ENCODE results near the gene SCAMP2.

DNA sequence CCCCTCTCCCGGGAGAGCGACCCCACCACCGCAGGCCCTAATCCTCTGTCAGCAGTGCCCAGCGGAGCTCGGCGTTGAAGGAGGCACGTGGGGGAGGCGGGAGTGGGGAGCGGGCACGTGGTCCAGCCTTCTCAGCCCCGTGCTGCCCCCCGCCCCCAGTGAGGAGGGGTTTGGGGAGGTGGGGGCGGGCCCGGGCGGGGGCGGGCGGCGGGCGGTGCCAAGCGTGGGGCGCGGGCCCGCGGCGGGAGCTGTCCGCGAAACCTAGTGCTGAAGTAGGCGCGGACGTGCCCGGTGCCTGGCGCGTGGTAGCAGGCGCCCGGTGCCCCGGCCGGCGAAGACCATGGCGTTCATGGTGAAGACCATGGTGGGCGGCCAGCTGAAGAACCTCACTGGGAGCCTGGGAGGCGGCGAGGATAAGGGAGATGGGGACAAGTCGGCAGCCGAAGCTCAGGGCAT lies 46.8 kb downstream of the SCAMP2 start, which contains the start of gene CPLX3:
- TF ChIP-seq CTCF (IDR thresholded peaks at IDR 0.05; ENCODE audit: low read depth, low read length, missing input control), result no peak
- TF ChIP-seq JUND (IDR thresholded peaks at IDR 0.05), result no peak
- no peak for TF ChIP-seq TAF1 (conservative IDR thresholded peaks at IDR 0.05)
- peak; percentile 97 for TF ChIP-seq REST (IDR thresholded peaks at IDR 0.05)
- no peak for TF ChIP-seq RAD21 (IDR thresholded peaks at IDR 0.05)
- no peak for TF ChIP-seq FOXA1 (IDR thresholded peaks at IDR 0.05)
- TF ChIP-seq, protein P1, sequence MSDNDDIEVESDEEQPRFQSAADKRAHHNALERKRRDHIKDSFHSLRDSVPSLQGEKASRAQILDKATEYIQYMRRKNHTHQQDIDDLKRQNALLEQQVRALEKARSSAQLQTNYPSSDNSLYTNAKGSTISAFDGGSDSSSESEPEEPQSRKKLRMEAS (IDR thresholded peaks at IDR 0.05), result no peak
- no peak for TF ChIP-seq EGR1 (IDR thresholded peaks at IDR 0.05; ENCODE audit: low read depth in 2 of 2)
- no peak for TF ChIP-seq GABPA (IDR thresholded peaks at IDR 0.05 in 1 of 2, conservative IDR thresholded peaks at IDR 0.05 in 1 of 2)
- no peak for TF ChIP-seq HNF4A (conservative IDR thresholded peaks at IDR 0.05)
- TF ChIP-seq YY1 (IDR thresholded peaks at IDR 0.05), result no peak
- no peak for TF ChIP-seq ATF3 (IDR thresholded peaks at IDR 0.05)
- TF ChIP-seq SP1 (IDR thresholded peaks at IDR 0.05), result no peak

Measured in liver (tissue), 3 donors.